Ishikawa (cell line): ENCODE results near the gene ZNF506.

Source experiments
- CEBPB ChIP-seq: IDR thresholded peaks from 2 replicates; pipeline ENCODE4 v1.6.1; 2012
- EGR1 ChIP-seq: IDR thresholded peaks from 2 replicates; pipeline ENCODE4 v1.6.1; 2012
- EP300 ChIP-seq: IDR thresholded peaks from 2 replicates; pipeline ENCODE4 v1.6.1; 2012; ENCODE audit warnings: borderline replicate concordance
- FOXM1 ChIP-seq: IDR thresholded peaks from 2 replicates; pipeline ENCODE4 v1.6.1; 2012; ENCODE audit warnings: low read depth, borderline replicate concordance
- MAX ChIP-seq: IDR thresholded peaks from 2 replicates; pipeline ENCODE4 v1.6.1; 2012
- RAD21 ChIP-seq: IDR thresholded peaks from 2 replicates; pipeline ENCODE4 v1.6.1; 2012; ENCODE audit warnings: low read depth
- REST ChIP-seq: IDR thresholded peaks from 2 replicates; pipeline ENCODE4 v1.6.1; 2012; ENCODE audit warnings: low read depth, mild to moderate bottlenecking
- TAF1 ChIP-seq: IDR thresholded peaks from 2 replicates; pipeline ENCODE4 v1.6.1; 2012; ENCODE audit warnings: low read depth, mild to moderate bottlenecking
- YY1 ChIP-seq: IDR thresholded peaks from 2 replicates; pipeline ENCODE4 v1.6.1; 2012; ENCODE audit warnings: low read depth

GRCh38 chr19:19777692-19778091 lies 43.9 kb downstream of the ZNF506 start:
- TF ChIP-seq YY1 (no peak), REST (no peak), TAF1 (no peak), CEBPB (no peak), EP300 (no peak), RAD21 (no peak), FOXM1 (no peak), EGR1 (no peak), MAX (no peak)
